Endothelial cell of umbilical vein (primary cell): ENCODE results near the gene AGBL4. TPM values are rescaled to one million over a fixed set of nuclear protein-coding genes. Genes with fewer than 3 reads are reported as not detected.

ENCODE experiments used
- BruUV-seq: library from RNA; stranded (reverse); fragments of 400-500 nt; replicated peaks from 2 replicates; lab custom pipeline; 2021; lab: Mats Ljungman, UMichigan
- CTCF ChIA-PET: fragments of 300-600, 350-600 bp; sonication (Branson Sonifier 250); formaldehyde crosslinking; loops from one replicate; lab custom pipeline; 2021; ENCODE audit warnings: antibody characterized with exemption, inconsistent platforms; lab: Charles Lee
- POLR2A ChIA-PET: fragments of 300-600, 350-600 bp; sonication (Branson Sonifier 250); formaldehyde crosslinking; loops from one replicate; lab custom pipeline; 2021; ENCODE audit warnings: antibody characterized with exemption, inconsistent platforms; lab: Charles Lee
- DNase-seq: peaks from one replicate; pipeline ENCODE4 v3.0.0-alpha.2; 2011; ENCODE audit warnings: low read depth, low spot score
- FAIRE-seq: peaks from 2 replicates; lab custom pipeline; 2011; peaks lifted over from hg19 to GRCh38; lab: Jason Lieb, UNC
- H2AFZ ChIP-seq: 2 replicates; pipeline ENCODE4 v1.6.0; 2012; ENCODE audit warnings: low read depth, low read length, control low read depth, inconsistent platforms
- H3K27ac ChIP-seq: 2 replicates; pipeline ENCODE4 v1.5.1; 2011; ENCODE audit warnings: low read depth, mild to moderate bottlenecking, control low read depth, low read length, moderate library complexity; ENCODE audit not compliant: insufficient read depth
- H3K27me3 ChIP-seq, 2 experiments: 2 replicates each; pipeline versions ENCODE4 v1.6.0 to v1.6.1; 2011; ENCODE audit warnings: low read length in 2 of 2, mixed read lengths in 1 of 2; ENCODE audit not compliant: control insufficient read depth in 2 of 2, insufficient read depth in 2 of 2
- H3K36me3 ChIP-seq, 2 experiments: 2 replicates in 1 of 2; 3 replicates in 1 of 2; pipeline ENCODE4 v1.5.1; 2011; ENCODE audit warnings: low read length in 2 of 2, mild to moderate bottlenecking in 1 of 2, moderate library complexity in 1 of 2; ENCODE audit not compliant: control insufficient read depth in 2 of 2, insufficient read depth in 2 of 2; ENCODE audit errors: extremely low read depth in 1 of 2
- H3K4me1 ChIP-seq: 3 replicates; pipeline ENCODE4 v1.5.1; 2011; ENCODE audit warnings: mild to moderate bottlenecking, low read length; ENCODE audit not compliant: control insufficient read depth, insufficient read depth; ENCODE audit errors: extremely low read depth
- H3K4me2 ChIP-seq: 2 replicates; pipeline ENCODE4 v1.6.1; 2011; ENCODE audit warnings: low read length, control low read depth, mixed read lengths; ENCODE audit not compliant: insufficient read depth
- H3K4me3 ChIP-seq, 3 experiments: fragments of 200-600 bp in 1 of 3; sonication (generic), shearing (Covaris generic) in 1 of 3; replicated peaks in 1 of 3; 2 replicates each; pipeline ENCODE4 v1.5.1; 2011 to 2016; ENCODE audit warnings: control low read depth in 3 of 3, low read length in 3 of 3, mild to moderate bottlenecking in 2 of 3, inconsistent platforms in 1 of 3, low read depth in 1 of 3, moderate library complexity in 1 of 3; ENCODE audit not compliant: insufficient read depth in 1 of 3
- H3K79me2 ChIP-seq: 2 replicates; pipeline ENCODE4 v1.6.0; 2012; ENCODE audit warnings: low read length, inconsistent platforms; ENCODE audit not compliant: control insufficient read depth, insufficient read depth
- H3K9ac ChIP-seq: replicated peaks from 2 replicates; pipeline ENCODE3; 2011; ENCODE audit warnings: low read length, control low read depth; ENCODE audit not compliant: insufficient read depth; ENCODE audit errors: extremely low read depth
- H3K9me1 ChIP-seq: replicated peaks from 3 replicates; pipeline ENCODE4 v1.6.0; 2011; ENCODE audit warnings: mild to moderate bottlenecking, low read length; ENCODE audit not compliant: control insufficient read depth, insufficient read depth; ENCODE audit errors: extremely low read depth
- H3K9me3 ChIP-seq: replicated peaks from 2 replicates; pipeline ENCODE4 v1.5.1; 2012; ENCODE audit warnings: low read length, inconsistent platforms; ENCODE audit not compliant: control insufficient read depth, insufficient read depth
- H4K20me1 ChIP-seq: replicated peaks from 2 replicates; pipeline ENCODE3; 2011; ENCODE audit warnings: mild to moderate bottlenecking, low read length; ENCODE audit not compliant: control insufficient read depth, insufficient read depth; ENCODE audit errors: extremely low read depth
- EZH2 ChIP-seq: IDR thresholded peaks from 2 replicates; pipeline ENCODE4 v1.6.1; 2012; ENCODE audit warnings: borderline replicate concordance, low read depth, mild to moderate bottlenecking, moderate library complexity, low read length, inconsistent platforms; ENCODE audit not compliant: severe bottlenecking
- FOS ChIP-seq: IDR thresholded peaks from 2 replicates; pipeline ENCODE4 v1.6.1; 2011; ENCODE audit warnings: mild to moderate bottlenecking, low read length, moderate library complexity, borderline replicate concordance; ENCODE audit not compliant: insufficient read depth
- GATA2 ChIP-seq: IDR thresholded peaks from 2 replicates; pipeline ENCODE4 v1.7.0; 2011; ENCODE audit warnings: low read depth, mild to moderate bottlenecking, moderate library complexity, mixed read lengths, low read length; ENCODE audit not compliant: insufficient read length, insufficient read depth
- POLR2A ChIP-seq: IDR thresholded peaks from 2 replicates; pipeline ENCODE4 v1.6.1; 2012; ENCODE audit warnings: low read depth, mild to moderate bottlenecking, control low read depth, low read length
- POLR2AphosphoS5 ChIP-seq: IDR thresholded peaks from 2 replicates; pipeline ENCODE4 v1.6.1; 2012; ENCODE audit warnings: low read depth, mild to moderate bottlenecking, control low read depth, low read length, moderate library complexity; ENCODE audit not compliant: insufficient read depth
- dilution Hi-C: fragments of 300-500 bp; cut with MboI; formaldehyde crosslinking; loops from one replicate; pipeline ENCODE4 v1.15.0; 2019; ENCODE audit warnings: low sequenced_read_pairs; ENCODE audit not compliant: extremely low pct_ligation_motif_present
- intact Hi-C: fragments of 100-400 bp; cut with micrococcal nuclease; formaldehyde crosslinking; loops from one replicate; pipeline ENCODE4 v1.10.0; 2022
- polyA plus RNA-seq, 4 experiments: library from polyadenylated mRNA; depleted of rRNA in 3 of 4; stranded (reverse) in 3 of 4; unstranded in 1 of 4; fragments of >200 nt; gene quantifications; 2 replicates each; pipeline versions ENCODE4 v1.2.1 to v1.2.3, GENCODE V29; 2011 to 2012; ENCODE audit warnings: missing spikeins in 1 of 4
- total RNA-seq: library from RNA; stranded (reverse); gene quantifications from 2 replicates; pipeline ENCODE4 v1.2.3, GENCODE V29; 2021
- TF ChIP-seq, protein P1 (sequence below): IDR thresholded peaks from 2 replicates; pipeline ENCODE4 v1.6.1; 2011; ENCODE audit not compliant: insufficient read depth, insufficient read length
- TF ChIP-seq, protein P2 (sequence below), 2 donors: IDR thresholded peaks; 1 replicate in 1 of 2; 2 replicates in 1 of 2; pipeline ENCODE4 v1.5.1; 2011; ENCODE audit warnings: low read length in 2 of 2, mild to moderate bottlenecking in 2 of 2, moderate library complexity in 2 of 2, control low read depth in 1 of 2, inconsistent platforms in 1 of 2, low read depth in 1 of 2; ENCODE audit not compliant: insufficient read depth in 1 of 2; ENCODE audit errors: extremely low read depth in 1 of 2

The AGBL4 gene
- total and polyA plus RNA-seq, 2 donors (not counting 3 experiments of a cell fraction or from before 2014, with no cell fraction given): not detected

DNA sequence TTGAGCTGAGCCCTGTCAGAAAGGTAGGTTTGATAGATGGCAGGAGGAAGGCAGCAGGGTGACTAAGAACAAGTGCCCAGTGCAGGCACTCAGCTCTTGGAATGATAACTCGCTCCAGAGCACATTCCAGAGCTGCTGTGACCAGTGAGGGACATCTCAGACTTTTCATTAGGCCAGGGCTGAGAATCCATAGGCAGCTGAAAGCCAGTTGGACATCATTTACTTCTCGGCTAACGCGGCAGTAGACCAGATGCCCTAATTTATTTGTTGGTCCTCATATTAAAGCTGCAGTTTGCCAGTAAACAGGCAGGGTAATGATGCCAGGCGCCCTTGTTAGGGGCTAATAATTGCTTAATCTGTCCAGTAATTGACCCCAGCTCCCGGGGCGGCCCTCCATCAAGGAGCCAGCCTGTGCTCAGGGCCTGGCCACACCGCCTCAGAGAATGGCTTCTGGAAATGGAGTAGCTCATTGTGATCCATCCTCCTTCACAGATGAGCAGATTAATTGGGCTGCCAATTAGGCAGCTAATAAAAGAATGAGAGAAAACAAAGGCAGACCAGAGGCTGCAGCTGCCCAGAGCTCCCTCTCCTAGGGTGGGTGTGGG, 1369.0 kb downstream of the AGBL4 start:
- POLR2A ChIA-PET: no interaction called here
- H3K36me3 ChIP-seq: no peaks in the 10 kb centered on the region
- no TSS peak for BruUV-seq
- CTCF ChIA-PET: interaction anchor here (1.2 kb wide), 1 partner anchor 44 kb away, joined by 4 read pairs; no protein-coding TSS in a partner anchor
- H3K4me1 ChIP-seq: no peaks in the 10 kb centered on the region
- intact Hi-C loops (no loop called here), dilution Hi-C loops (no loop called here)
- FAIRE-seq (no peak), DNase-seq (no peak)
- no peaks in the 10 kb centered on the region for H3K27me3 ChIP-seq
- H3K4me2 ChIP-seq: no peak overlapping the region
- TF ChIP-seq POLR2A (no peak), EZH2 (no peak), FOS (no peak), POLR2AphosphoS5 (no peak), GATA2 (no peak)
- TF ChIP-seq, protein P1, sequence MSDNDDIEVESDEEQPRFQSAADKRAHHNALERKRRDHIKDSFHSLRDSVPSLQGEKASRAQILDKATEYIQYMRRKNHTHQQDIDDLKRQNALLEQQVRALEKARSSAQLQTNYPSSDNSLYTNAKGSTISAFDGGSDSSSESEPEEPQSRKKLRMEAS: no peak
- TF ChIP-seq, protein P2, sequence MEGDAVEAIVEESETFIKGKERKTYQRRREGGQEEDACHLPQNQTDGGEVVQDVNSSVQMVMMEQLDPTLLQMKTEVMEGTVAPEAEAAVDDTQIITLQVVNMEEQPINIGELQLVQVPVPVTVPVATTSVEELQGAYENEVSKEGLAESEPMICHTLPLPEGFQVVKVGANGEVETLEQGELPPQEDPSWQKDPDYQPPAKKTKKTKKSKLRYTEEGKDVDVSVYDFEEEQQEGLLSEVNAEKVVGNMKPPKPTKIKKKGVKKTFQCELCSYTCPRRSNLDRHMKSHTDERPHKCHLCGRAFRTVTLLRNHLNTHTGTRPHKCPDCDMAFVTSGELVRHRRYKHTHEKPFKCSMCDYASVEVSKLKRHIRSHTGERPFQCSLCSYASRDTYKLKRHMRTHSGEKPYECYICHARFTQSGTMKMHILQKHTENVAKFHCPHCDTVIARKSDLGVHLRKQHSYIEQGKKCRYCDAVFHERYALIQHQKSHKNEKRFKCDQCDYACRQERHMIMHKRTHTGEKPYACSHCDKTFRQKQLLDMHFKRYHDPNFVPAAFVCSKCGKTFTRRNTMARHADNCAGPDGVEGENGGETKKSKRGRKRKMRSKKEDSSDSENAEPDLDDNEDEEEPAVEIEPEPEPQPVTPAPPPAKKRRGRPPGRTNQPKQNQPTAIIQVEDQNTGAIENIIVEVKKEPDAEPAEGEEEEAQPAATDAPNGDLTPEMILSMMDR (IDR thresholded peaks at IDR 0.05; ENCODE audit: extremely low read depth in 1 of 2, insufficient read depth in 1 of 2, low read depth in 1 of 2, low read length in 2 of 2): no peak
- no peak overlapping the region for H3K9ac ChIP-seq
- no peaks in the 10 kb centered on the region for H3K9me1 ChIP-seq
- H3K79me2 ChIP-seq: no peaks in the 10 kb centered on the region
- H4K20me1 ChIP-seq: no peaks in the 10 kb centered on the region
- H3K27ac ChIP-seq: no peak overlapping the region
- no peaks in the 10 kb centered on the region for H3K9me3 ChIP-seq
- H2AFZ ChIP-seq: no peak overlapping the region
- H3K4me3 ChIP-seq: no peak overlapping the region
